GM12891 (cell line): Measurements from ENCODE around the gene ZNF217.

ENCODE experiments used
- PAX5 ChIP-seq: IDR thresholded peaks from 2 replicates; pipeline ENCODE4 v1.6.1; 2011; ENCODE audit warnings: low read length, moderate library complexity, mild to moderate bottlenecking; ENCODE audit not compliant: insufficient read depth, severe bottlenecking
- POLR2A ChIP-seq: IDR thresholded peaks from 2 replicates; pipeline ENCODE4 v1.6.1; 2011; ENCODE audit warnings: low read depth, low read length, control low read depth
- POLR2AphosphoS5 ChIP-seq: IDR thresholded peaks from 2 replicates; pipeline ENCODE4 v1.6.1; 2011; ENCODE audit warnings: low read depth, low read length, control low read depth
- SPI1 ChIP-seq: IDR thresholded peaks from 2 replicates; pipeline ENCODE4 v1.6.1; 2011; ENCODE audit warnings: low read depth, low read length, control low read depth
- TAF1 ChIP-seq: IDR thresholded peaks from 2 replicates; pipeline ENCODE4 v1.6.1; 2011; ENCODE audit warnings: low read depth, low read length, control low read depth

DNA sequence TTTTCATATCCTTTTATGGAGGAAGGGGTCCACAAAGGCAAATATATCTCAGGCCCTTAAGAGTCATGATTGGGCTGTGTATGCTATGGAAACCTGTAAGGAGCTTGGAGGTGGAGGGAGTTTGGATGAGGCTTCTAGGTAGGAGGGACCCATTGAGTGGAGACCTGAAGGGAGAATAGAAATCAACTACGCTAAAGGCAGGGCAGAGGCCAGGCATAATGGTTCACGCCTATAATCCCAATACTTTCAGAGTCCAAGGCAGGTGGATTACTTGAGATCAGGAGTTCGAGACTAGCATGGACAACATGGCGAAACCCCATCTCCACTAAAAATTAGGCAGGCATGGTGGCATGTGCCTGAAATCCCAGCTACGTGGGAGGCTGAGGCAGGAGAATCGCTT, 34.4 kb upstream of the ZNF217 start:
- TF ChIP-seq PAX5 (no peak), POLR2A (no peak), TAF1 (no peak), POLR2AphosphoS5 (no peak), SPI1 (no peak)
